IMR-90 (cell line): Measurements from ENCODE around the gene PHACTR3. TPM values are rescaled to one million over a fixed set of nuclear protein-coding genes. Genes with fewer than 3 reads are reported as not detected.
A peak's percentile ranks its signal among the peaks of the same experiment; 100 is the strongest.

Experiments
- ATAC-seq: fragments of 200-7000 bp; cut with Tn5 transposase; 2 replicates; pipeline ENCODE4 v1.9.1; 2020; ENCODE audit warnings: low read depth, mild to moderate bottlenecking, moderate library complexity
- BruUV-seq: library from RNA; stranded (reverse); fragments of 400-500 nt; replicated peaks from 2 replicates; lab custom pipeline; 2021; lab: Mats Ljungman, UMichigan
- CTCF ChIA-PET: fragments of 300-600 bp; formaldehyde crosslinking; extraction: SDS; loops from one replicate; lab custom pipeline; 2021; ENCODE audit warnings: antibody characterized with exemption; lab: Yijun Ruan, JAX
- POLR2A ChIA-PET: fragments of 300-600 bp; sonication (Branson Sonifier 250); formaldehyde crosslinking; loops from one replicate; lab custom pipeline; 2022; ENCODE audit warnings: antibody characterized with exemption; ENCODE audit not compliant: unreplicated experiment; lab: Charles Lee
- DNase-seq: peaks from one replicate; pipeline ENCODE4 v3.0.0; 2013
- H2AFZ ChIP-seq: replicated peaks from 2 replicates; pipeline ENCODE3; 2013; ENCODE audit warnings: low read length, mild to moderate bottlenecking; ENCODE audit not compliant: poor library complexity
- H2AK5ac ChIP-seq: 2 replicates; pipeline ENCODE4 v1.6.1; 2013; ENCODE audit warnings: low read depth, low read length, inconsistent platforms
- H2AK9ac ChIP-seq: replicated peaks from 2 replicates; pipeline ENCODE3; 2013; ENCODE audit warnings: mild to moderate bottlenecking, low read depth, low read length, moderate library complexity; ENCODE audit not compliant: poor library complexity
- H2BK120ac ChIP-seq: 2 replicates; pipeline ENCODE4 v1.6.1; 2013; ENCODE audit warnings: low read depth, low read length, inconsistent platforms
- H2BK15ac ChIP-seq: 3 replicates; pipeline ENCODE4 v1.6.1; 2013; ENCODE audit warnings: low read depth, low read length, inconsistent platforms
- H2BK20ac ChIP-seq: 2 replicates; pipeline ENCODE4 v1.6.1; 2013; ENCODE audit warnings: low read depth, mild to moderate bottlenecking, inconsistent platforms, low read length, moderate library complexity
- H2BK5ac ChIP-seq: 2 replicates; pipeline ENCODE4 v1.6.1; 2013; ENCODE audit warnings: mild to moderate bottlenecking, low read depth, low read length, inconsistent platforms; ENCODE audit not compliant: poor library complexity, severe bottlenecking
- H3K14ac ChIP-seq: replicated peaks from 2 replicates; pipeline ENCODE4 v1.6.1; 2013; ENCODE audit warnings: low read depth, low read length, inconsistent platforms
- H3K18ac ChIP-seq: 2 replicates; pipeline ENCODE4 v1.6.1; 2013; ENCODE audit warnings: low read depth, low read length, control low read depth
- H3K23ac ChIP-seq: 2 replicates; pipeline ENCODE4 v1.6.1; 2013; ENCODE audit warnings: low read depth, low read length, inconsistent platforms
- H3K27ac ChIP-seq: 2 replicates; pipeline ENCODE4 v1.5.1; 2013; ENCODE audit warnings: mild to moderate bottlenecking, control low read depth, low read length; ENCODE audit not compliant: insufficient read depth
- H3K27me3 ChIP-seq: 2 replicates; pipeline ENCODE4 v1.6.1; 2013; ENCODE audit warnings: low read length; ENCODE audit not compliant: control insufficient read depth, insufficient read depth
- H3K36me3 ChIP-seq: 2 replicates; pipeline ENCODE4 v1.6.1; 2013; ENCODE audit warnings: low read length, mixed read lengths; ENCODE audit not compliant: control insufficient read depth, insufficient read depth
- H3K4ac ChIP-seq: 2 replicates; pipeline ENCODE4 v1.6.1; 2013; ENCODE audit warnings: low read depth, low read length, inconsistent platforms
- H3K4me1 ChIP-seq: 2 replicates; pipeline ENCODE4 v1.6.1; 2013; ENCODE audit warnings: low read length, mixed read lengths; ENCODE audit not compliant: control insufficient read depth, insufficient read depth
- H3K4me2 ChIP-seq: 2 replicates; pipeline ENCODE4 v1.6.1; 2013; ENCODE audit warnings: low read depth, mild to moderate bottlenecking, control low read depth, low read length, moderate library complexity
- H3K4me3 ChIP-seq: 2 replicates; pipeline ENCODE4 v1.5.1; 2013; ENCODE audit warnings: low read depth, mild to moderate bottlenecking, control low read depth, low read length, moderate library complexity; ENCODE audit not compliant: insufficient read depth
- H3K56ac ChIP-seq: 2 replicates; pipeline ENCODE4 v1.6.1; 2013; ENCODE audit warnings: low read length, inconsistent platforms; ENCODE audit not compliant: insufficient read depth; ENCODE audit errors: extremely low read depth
- H3K79me1 ChIP-seq, 2 experiments: 2 replicates each; pipeline ENCODE4 v1.6.1; 2013; ENCODE audit warnings: low read length in 2 of 2, inconsistent platforms in 1 of 2, low read depth in 1 of 2
- H3K9ac ChIP-seq: 2 replicates; pipeline ENCODE4 v1.6.1; 2013; ENCODE audit warnings: low read depth, low read length, control low read depth
- H3K9me1 ChIP-seq: 2 replicates; pipeline ENCODE4 v1.6.1; 2013; ENCODE audit warnings: low read length, inconsistent platforms; ENCODE audit not compliant: insufficient read depth
- H3K9me3 ChIP-seq: 2 replicates; pipeline ENCODE4 v1.6.1; 2013; ENCODE audit warnings: low read length; ENCODE audit not compliant: control insufficient read depth, insufficient read depth
- H4K20me1 ChIP-seq: 2 replicates; pipeline ENCODE4 v1.6.1; 2013; ENCODE audit warnings: low read length, inconsistent platforms; ENCODE audit not compliant: insufficient read depth
- H4K5ac ChIP-seq: 2 replicates; pipeline ENCODE4 v1.6.1; 2013; ENCODE audit warnings: mild to moderate bottlenecking, low read depth, low read length, control low read depth
- H4K8ac ChIP-seq, 2 experiments: 2 replicates each; pipeline ENCODE4 v1.6.1; 2013; ENCODE audit warnings: low read depth in 2 of 2, low read length in 2 of 2, control low read depth in 1 of 2, inconsistent platforms in 1 of 2
- H4K91ac ChIP-seq: 2 replicates; pipeline ENCODE4 v1.6.1; 2013; ENCODE audit warnings: low read depth, low read length, inconsistent platforms; ENCODE audit not compliant: insufficient read depth
- RCOR1 ChIP-seq: IDR thresholded peaks from 2 replicates; pipeline ENCODE4 v1.6.1; 2012; ENCODE audit warnings: mild to moderate bottlenecking, low read length, improper control_type of control experiment; ENCODE audit not compliant: insufficient replicate concordance
- USF2 ChIP-seq: fragments of 150-350 bp; IDR thresholded peaks from 2 replicates; pipeline ENCODE4 v1.6.1; 2017; ENCODE audit warnings: mild to moderate bottlenecking, antibody characterized with exemption, low read length, low read depth
- WGBS, 2 experiments: methylation state at CpG; one replicate each; pipeline versions ENCODE4 v1.1.5 to v1.1.7; 2013; ENCODE audit warnings: missing lambda C conversion rate in 2 of 2; ENCODE audit not compliant: insufficient read length in 1 of 2; ENCODE audit errors: extremely low coverage in 2 of 2; 5-methylcytosine and 5-hydroxymethylcytosine counted together
- dilution Hi-C: fragments of 300-500 bp; cut with HindIII; formaldehyde crosslinking; loops from one replicate; pipeline ENCODE4 v1.14.3; 2018; ENCODE audit warnings: low sequenced_read_pairs; ENCODE audit not compliant: unreplicated experiment
- in situ Hi-C: fragments of 300-500 bp; cut with MboI; formaldehyde crosslinking; loops from 3 replicates; pipeline ENCODE4 v1.14.3; 2019; ENCODE audit warnings: low sequenced_read_pairs, inconsistent platforms, mixed read lengths
- intact Hi-C: fragments of 100-400 bp; cut with micrococcal nuclease; formaldehyde crosslinking; loops from 2 replicates; pipeline ENCODE4 v1.10.0; 2022
- polyA plus RNA-seq, 3 experiments: library from polyadenylated mRNA; depleted of rRNA; stranded (reverse); fragments of >200 nt; gene quantifications; 2 replicates each; pipeline ENCODE4 v1.2.3, GENCODE V29; 2012; ENCODE audit warnings: low replicate concordance in 1 of 3
- total RNA-seq: library from RNA; depleted of rRNA; stranded (reverse); fragments of >200 nt; gene quantifications from 2 replicates; pipeline ENCODE4 v1.2.3, GENCODE V29; 2012
- TF ChIP-seq, protein P1 (sequence below): conservative IDR thresholded peaks from 2 replicates; pipeline ENCODE4 v1.5.1; 2012; ENCODE audit warnings: mild to moderate bottlenecking, low read depth, low read length, improper control_type of control experiment

The PHACTR3 gene
- total and polyA plus RNA-seq, 2 of the 4 experiments (the other 2 are of a cell fraction), result not detected

- H3K23ac ChIP-seq, result no peak overlapping the region
- no peak overlapping the region for H3K14ac ChIP-seq
- H3K36me3 ChIP-seq, result no peaks in the 10 kb centered on the region
- DNase-seq (peak; percentile 11), ATAC-seq (no peak)
- H3K9me3 ChIP-seq, result 0 out of 2 replicates have a peak, but pooled peaks cover 2% of the 10 kb centered on the region
- dilution Hi-C loops (no loop called here), in situ Hi-C loops (no loop called here), intact Hi-C loops (no loop called here)
- no peak overlapping the region for H3K4ac ChIP-seq
- no peak overlapping the region for H3K27ac ChIP-seq
- no peak overlapping the region for H3K9ac ChIP-seq
- BruUV-seq, result no TSS peak
- ChIA-PET POLR2A (no interaction called here), CTCF (interaction anchor here (1.5 kb wide), 1 partner anchor 11 kb away, joined by 5 read pairs; no protein-coding TSS in a partner anchor)
- H3K4me1 ChIP-seq, result no peaks in the 10 kb centered on the region
- no peak overlapping the region for H4K91ac ChIP-seq
- no peak overlapping the region for H2BK5ac ChIP-seq
- H2AFZ ChIP-seq, result no peak overlapping the region
- no peak overlapping the region for H4K5ac ChIP-seq
- no peak overlapping the region for H2AK5ac ChIP-seq
- H3K4me3 ChIP-seq, result no peak overlapping the region
- no peaks in the 10 kb centered on the region for H3K27me3 ChIP-seq
- no peak overlapping the region for H3K56ac ChIP-seq
- no peaks in the 10 kb centered on the region for H4K20me1 ChIP-seq
- H3K79me1 ChIP-seq, result no peaks in the 10 kb centered on the region
- no CpG with 5 or more reads among the region's 7 CpGs for WGBS, 2 experiments
- no peak overlapping the region for H3K4me2 ChIP-seq
- no peak for TF ChIP-seq USF2
- TF ChIP-seq RCOR1, result no peak
- TF ChIP-seq, protein P1, sequence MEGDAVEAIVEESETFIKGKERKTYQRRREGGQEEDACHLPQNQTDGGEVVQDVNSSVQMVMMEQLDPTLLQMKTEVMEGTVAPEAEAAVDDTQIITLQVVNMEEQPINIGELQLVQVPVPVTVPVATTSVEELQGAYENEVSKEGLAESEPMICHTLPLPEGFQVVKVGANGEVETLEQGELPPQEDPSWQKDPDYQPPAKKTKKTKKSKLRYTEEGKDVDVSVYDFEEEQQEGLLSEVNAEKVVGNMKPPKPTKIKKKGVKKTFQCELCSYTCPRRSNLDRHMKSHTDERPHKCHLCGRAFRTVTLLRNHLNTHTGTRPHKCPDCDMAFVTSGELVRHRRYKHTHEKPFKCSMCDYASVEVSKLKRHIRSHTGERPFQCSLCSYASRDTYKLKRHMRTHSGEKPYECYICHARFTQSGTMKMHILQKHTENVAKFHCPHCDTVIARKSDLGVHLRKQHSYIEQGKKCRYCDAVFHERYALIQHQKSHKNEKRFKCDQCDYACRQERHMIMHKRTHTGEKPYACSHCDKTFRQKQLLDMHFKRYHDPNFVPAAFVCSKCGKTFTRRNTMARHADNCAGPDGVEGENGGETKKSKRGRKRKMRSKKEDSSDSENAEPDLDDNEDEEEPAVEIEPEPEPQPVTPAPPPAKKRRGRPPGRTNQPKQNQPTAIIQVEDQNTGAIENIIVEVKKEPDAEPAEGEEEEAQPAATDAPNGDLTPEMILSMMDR, result peak; percentile 42
- H3K9me1 ChIP-seq, result no peaks in the 10 kb centered on the region
- no peak overlapping the region for H2BK120ac ChIP-seq
- no peak overlapping the region for H4K8ac ChIP-seq
- H2AK9ac ChIP-seq, result no peak overlapping the region
- H2BK15ac ChIP-seq, result no peak overlapping the region
- no peak overlapping the region for H3K18ac ChIP-seq
- no peak overlapping the region for H2BK20ac ChIP-seq
Measured at GRCh38 chr20:59560588-59561227, 43.6 kb upstream of the PHACTR3 start.
